GM23338 (cell line): ENCODE results near the gene FBXO38. TPM values are rescaled to one million over a fixed set of nuclear protein-coding genes. Genes with fewer than 3 reads are reported as not detected.
A peak's percentile ranks its signal among the peaks of the same experiment; 100 is the strongest.

Experiments
- ATAC-seq: fragments of 200-7000 bp; cut with Tn5 transposase; 3 replicates; pipeline ENCODE4 v1.9.1; 2020
- DNase-seq: peaks from one replicate; pipeline ENCODE4 v3.0.0-alpha.2; 2015; ENCODE audit warnings: low spot score
- H2AFZ ChIP-seq: fragments of 200-600 bp; sonication (generic); 2 replicates; pipeline ENCODE4 v1.8.0; 2016; ENCODE audit warnings: antibody characterized with exemption, mild to moderate bottlenecking, moderate library complexity
- H3F3A ChIP-seq: fragments of 200-600 bp; sonication (generic); replicated peaks from 2 replicates; pipeline ENCODE4 v1.8.0; 2017; ENCODE audit warnings: antibody characterized with exemption, mixed run types, low read depth
- H3K27ac ChIP-seq: fragments of 200-600 bp; sonication (generic); 2 replicates; pipeline ENCODE4 v1.6.1; 2016; ENCODE audit warnings: low read depth
- H3K27me3 ChIP-seq: fragments of 200-600 bp; sonication (generic); 2 replicates; pipeline ENCODE4 v1.8.0; 2016; ENCODE audit warnings: mild to moderate bottlenecking, mixed run types, moderate library complexity; ENCODE audit not compliant: insufficient read depth
- H3K36me3 ChIP-seq: fragments of 200-600 bp; sonication (generic); 2 replicates; pipeline ENCODE4 v1.8.0; 2016; ENCODE audit warnings: mild to moderate bottlenecking; ENCODE audit not compliant: insufficient read depth
- H3K4me1 ChIP-seq: fragments of 200-600 bp; sonication (generic); 2 replicates; pipeline ENCODE4 v1.8.0; 2016; ENCODE audit warnings: mild to moderate bottlenecking, moderate library complexity; ENCODE audit not compliant: insufficient read depth
- H3K4me2 ChIP-seq: fragments of 200-600 bp; sonication (generic); 2 replicates; pipeline ENCODE4 v1.7.1; 2017; ENCODE audit warnings: mixed run types
- H3K4me3 ChIP-seq: fragments of 200-600 bp; sonication (generic); 2 replicates; pipeline ENCODE4 v1.6.1; 2016; ENCODE audit warnings: mixed run types
- H3K79me2 ChIP-seq: fragments of 200-600 bp; sonication (generic); replicated peaks from 2 replicates; pipeline ENCODE4 v1.8.0; 2017; ENCODE audit warnings: mild to moderate bottlenecking; ENCODE audit not compliant: insufficient read depth
- H3K9me2 ChIP-seq: fragments of 200-600 bp; sonication (generic); 2 replicates; pipeline ENCODE4 v1.8.0; 2017; ENCODE audit not compliant: insufficient read depth
- H4K20me1 ChIP-seq: fragments of 200-600 bp; sonication (generic); replicated peaks from 2 replicates; pipeline ENCODE4 v1.8.0; 2017; ENCODE audit warnings: mild to moderate bottlenecking; ENCODE audit not compliant: insufficient read depth
- H3K27ac Mint-ChIP-seq: 2 replicates; pipeline ENCODE4 v1.8.0; 2020; ENCODE audit warnings: inconsistent platforms, mild to moderate bottlenecking, moderate library complexity, mixed read lengths
- H3K27me3 Mint-ChIP-seq: 3 replicates; pipeline ENCODE4 v1.8.0; 2022; ENCODE audit warnings: low read depth, mild to moderate bottlenecking, moderate library complexity, mixed read lengths, inconsistent platforms; ENCODE audit not compliant: insufficient read depth, poor library complexity
- H3K36me3 Mint-ChIP-seq: 3 replicates; pipeline ENCODE4 v1.8.0; 2021; ENCODE audit warnings: low read depth, mild to moderate bottlenecking, inconsistent platforms, moderate library complexity, mixed read lengths
- H3K4me1 Mint-ChIP-seq: 3 replicates; pipeline ENCODE4 v1.8.0; 2020; ENCODE audit warnings: mild to moderate bottlenecking, inconsistent platforms, mixed read lengths
- H3K4me3 Mint-ChIP-seq: 3 replicates; pipeline ENCODE4 v1.8.0; 2021; ENCODE audit warnings: moderate library complexity, mild to moderate bottlenecking, inconsistent platforms, mixed read lengths
- H3K9me3 Mint-ChIP-seq: 3 replicates; pipeline ENCODE4 v1.8.0; 2020; ENCODE audit warnings: moderate library complexity, mild to moderate bottlenecking, inconsistent platforms, mixed read lengths
- CREB1 ChIP-seq: fragments of 250-450 bp; sonication (Bioruptor Pico); IDR thresholded peaks from 2 replicates; pipeline ENCODE4 v1.5.0; 2020; ENCODE audit warnings: low read depth, mild to moderate bottlenecking, moderate library complexity
- EZH2 ChIP-seq: fragments of 200-600 bp; sonication (generic); IDR thresholded peaks from one replicate; pipeline ENCODE4 v1.8.0; 2017; ENCODE audit warnings: antibody characterized with exemption, mild to moderate bottlenecking, low read depth; ENCODE audit not compliant: unreplicated experiment
- JUNB ChIP-seq: IDR thresholded peaks from one replicate; pipeline ENCODE4 v1.6.1; 2016; ENCODE audit warnings: antibody characterized with exemption; ENCODE audit not compliant: unreplicated experiment
- polyA plus RNA-seq: library from polyadenylated mRNA; unstranded; fragments of >200 nt; fragmentation: Nextera tagmentation; extraction: Ambion mirVana; gene quantifications from 2 replicates; pipeline ENCODE4 v1.2.1, GENCODE V29; 2016
- total RNA-seq: library from RNA; depleted of rRNA; stranded (reverse); fragments of >200 nt; shearing (Covaris generic); gene quantifications from 2 replicates; pipeline ENCODE4 v1.2.3, GENCODE V29; 2014
- TF ChIP-seq, protein P1 (sequence below): IDR thresholded peaks from one replicate; pipeline ENCODE4 v1.6.1; 2018; ENCODE audit warnings: antibody characterized with exemption; ENCODE audit not compliant: unreplicated experiment
- TF ChIP-seq, protein P2 (sequence below), 2 experiments: fragments of 200-600 bp in 1 of 2; sonication (generic) in 1 of 2; conservative IDR thresholded peaks; 2 replicates each; pipeline versions ENCODE4 v1.5.1 to v1.6.1; 2016 to 2017; ENCODE audit warnings: antibody characterized with exemption in 2 of 2, low read depth in 2 of 2, mild to moderate bottlenecking in 2 of 2, moderate library complexity in 1 of 2

Gene FBXO38
- total and polyA plus RNA-seq, 2 experiments from 2014 or later = 13.3 to 45.6 TPM

- TF ChIP-seq, protein P1, sequence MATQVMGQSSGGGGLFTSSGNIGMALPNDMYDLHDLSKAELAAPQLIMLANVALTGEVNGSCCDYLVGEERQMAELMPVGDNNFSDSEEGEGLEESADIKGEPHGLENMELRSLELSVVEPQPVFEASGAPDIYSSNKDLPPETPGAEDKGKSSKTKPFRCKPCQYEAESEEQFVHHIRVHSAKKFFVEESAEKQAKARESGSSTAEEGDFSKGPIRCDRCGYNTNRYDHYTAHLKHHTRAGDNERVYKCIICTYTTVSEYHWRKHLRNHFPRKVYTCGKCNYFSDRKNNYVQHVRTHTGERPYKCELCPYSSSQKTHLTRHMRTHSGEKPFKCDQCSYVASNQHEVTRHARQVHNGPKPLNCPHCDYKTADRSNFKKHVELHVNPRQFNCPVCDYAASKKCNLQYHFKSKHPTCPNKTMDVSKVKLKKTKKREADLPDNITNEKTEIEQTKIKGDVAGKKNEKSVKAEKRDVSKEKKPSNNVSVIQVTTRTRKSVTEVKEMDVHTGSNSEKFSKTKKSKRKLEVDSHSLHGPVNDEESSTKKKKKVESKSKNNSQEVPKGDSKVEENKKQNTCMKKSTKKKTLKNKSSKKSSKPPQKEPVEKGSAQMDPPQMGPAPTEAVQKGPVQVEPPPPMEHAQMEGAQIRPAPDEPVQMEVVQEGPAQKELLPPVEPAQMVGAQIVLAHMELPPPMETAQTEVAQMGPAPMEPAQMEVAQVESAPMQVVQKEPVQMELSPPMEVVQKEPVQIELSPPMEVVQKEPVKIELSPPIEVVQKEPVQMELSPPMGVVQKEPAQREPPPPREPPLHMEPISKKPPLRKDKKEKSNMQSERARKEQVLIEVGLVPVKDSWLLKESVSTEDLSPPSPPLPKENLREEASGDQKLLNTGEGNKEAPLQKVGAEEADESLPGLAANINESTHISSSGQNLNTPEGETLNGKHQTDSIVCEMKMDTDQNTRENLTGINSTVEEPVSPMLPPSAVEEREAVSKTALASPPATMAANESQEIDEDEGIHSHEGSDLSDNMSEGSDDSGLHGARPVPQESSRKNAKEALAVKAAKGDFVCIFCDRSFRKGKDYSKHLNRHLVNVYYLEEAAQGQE = no peak
- TF ChIP-seq EZH2 (no peak), JUNB (no peak), CREB1 (CRISPR knock-in tag) (no peak)
Observed at GRCh38 chr5:148347706-148348105, 36.1 kb upstream of the FBXO38 start (continued).

- DNase-seq (no peak), ATAC-seq (no peak)
- no peaks in the 10 kb centered on the region for H3K9me2 ChIP-seq
- no peaks in the 10 kb centered on the region for H4K20me1 ChIP-seq
- no peaks in the 10 kb centered on the region for H3K4me1 ChIP-seq
- Mint-ChIP-seq H3K27me3 (no peaks in the 10 kb centered on the region), H3K27ac (no peak overlapping the region), H3K4me1 (no peaks in the 10 kb centered on the region), H3K9me3 (no peaks in the 10 kb centered on the region), H3K36me3 (no peaks in the 10 kb centered on the region), H3K4me3 (no peak overlapping the region)
- H3F3A ChIP-seq = no peaks in the 10 kb centered on the region
- H3K36me3 ChIP-seq = no peaks in the 10 kb centered on the region
- H3K4me3 ChIP-seq = no peak overlapping the region
- no peak overlapping the region for H3K4me2 ChIP-seq
- H3K27me3 ChIP-seq = no peaks in the 10 kb centered on the region
- TF ChIP-seq CREB1 (CRISPR knock-in tag) = no peak
- TF ChIP-seq, protein P1 = no peak
- H2AFZ ChIP-seq = no peak overlapping the region
- no peak overlapping the region for H3K27ac ChIP-seq
- no peaks in the 10 kb centered on the region for H3K79me2 ChIP-seq
Observed at GRCh38 chr5:148352696-148353095, 31.1 kb upstream of the FBXO38 start.

DNA sequence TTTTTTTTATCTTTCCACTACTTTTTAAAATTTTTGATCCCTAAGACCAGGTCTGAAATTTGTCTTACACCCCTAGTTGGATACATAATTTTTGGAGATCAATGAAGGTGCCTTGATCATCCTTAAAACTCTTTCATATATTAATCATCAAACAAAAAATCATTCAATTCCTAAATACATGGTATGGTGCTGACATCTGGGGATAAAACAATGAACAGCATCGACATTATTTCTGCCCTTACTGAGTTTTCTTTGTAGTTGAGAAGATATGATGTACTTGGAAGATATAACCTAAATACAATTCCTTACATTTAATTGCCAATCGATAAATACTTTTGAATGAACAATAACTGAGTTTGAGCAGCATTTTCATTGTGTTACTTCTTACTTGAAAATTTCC lies 30.1 kb upstream of the FBXO38 start:
- H3K27ac ChIP-seq = no peak overlapping the region
- no peaks in the 10 kb centered on the region for H3K9me3 Mint-ChIP-seq
- no peaks in the 10 kb centered on the region for H4K20me1 ChIP-seq
- no peaks in the 10 kb centered on the region for H3K4me1 Mint-ChIP-seq
- TF ChIP-seq, protein P1 = no peak
- TF ChIP-seq, protein P2, sequence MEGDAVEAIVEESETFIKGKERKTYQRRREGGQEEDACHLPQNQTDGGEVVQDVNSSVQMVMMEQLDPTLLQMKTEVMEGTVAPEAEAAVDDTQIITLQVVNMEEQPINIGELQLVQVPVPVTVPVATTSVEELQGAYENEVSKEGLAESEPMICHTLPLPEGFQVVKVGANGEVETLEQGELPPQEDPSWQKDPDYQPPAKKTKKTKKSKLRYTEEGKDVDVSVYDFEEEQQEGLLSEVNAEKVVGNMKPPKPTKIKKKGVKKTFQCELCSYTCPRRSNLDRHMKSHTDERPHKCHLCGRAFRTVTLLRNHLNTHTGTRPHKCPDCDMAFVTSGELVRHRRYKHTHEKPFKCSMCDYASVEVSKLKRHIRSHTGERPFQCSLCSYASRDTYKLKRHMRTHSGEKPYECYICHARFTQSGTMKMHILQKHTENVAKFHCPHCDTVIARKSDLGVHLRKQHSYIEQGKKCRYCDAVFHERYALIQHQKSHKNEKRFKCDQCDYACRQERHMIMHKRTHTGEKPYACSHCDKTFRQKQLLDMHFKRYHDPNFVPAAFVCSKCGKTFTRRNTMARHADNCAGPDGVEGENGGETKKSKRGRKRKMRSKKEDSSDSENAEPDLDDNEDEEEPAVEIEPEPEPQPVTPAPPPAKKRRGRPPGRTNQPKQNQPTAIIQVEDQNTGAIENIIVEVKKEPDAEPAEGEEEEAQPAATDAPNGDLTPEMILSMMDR (conservative IDR thresholded peaks at IDR 0.05; ENCODE audit: low read depth in 2 of 2) = peak; percentile 19 to 22; a peak in 1 of 4 replicates
- no peaks in the 10 kb centered on the region for H3K4me1 ChIP-seq
- no peak overlapping the region for H2AFZ ChIP-seq
- no peaks in the 10 kb centered on the region for H3K9me2 ChIP-seq
- H3K27me3 ChIP-seq = no peaks in the 10 kb centered on the region
- no peak overlapping the region for H3K4me3 ChIP-seq
- no peak overlapping the region for H3K4me3 Mint-ChIP-seq
- no peaks in the 10 kb centered on the region for H3K36me3 ChIP-seq
- no peaks in the 10 kb centered on the region for H3F3A ChIP-seq
- no peak overlapping the region for H3K4me2 ChIP-seq
- ATAC-seq = no peak
- no peaks in the 10 kb centered on the region for H3K36me3 Mint-ChIP-seq
- no peak overlapping the region for H3K27ac Mint-ChIP-seq
- no peaks in the 10 kb centered on the region for H3K27me3 Mint-ChIP-seq
- H3K79me2 ChIP-seq = no peaks in the 10 kb centered on the region
- DNase-seq = no peak
